IMR-90 (cell line): ENCODE data around the gene DNTT. TPM values are rescaled to one million over a fixed set of nuclear protein-coding genes. Genes with fewer than 3 reads are reported as not detected.

ENCODE experiments used
- ATAC-seq: fragments of 200-7000 bp; cut with Tn5 transposase; 2 replicates; pipeline ENCODE4 v1.9.1; 2020; ENCODE audit warnings: low read depth, mild to moderate bottlenecking, moderate library complexity
- BruUV-seq: library from RNA; stranded (reverse); fragments of 400-500 nt; replicated peaks from 2 replicates; lab custom pipeline; 2021; lab: Mats Ljungman, UMichigan
- CTCF ChIA-PET: fragments of 300-600 bp; formaldehyde crosslinking; extraction: SDS; loops from one replicate; lab custom pipeline; 2021; ENCODE audit warnings: antibody characterized with exemption; lab: Yijun Ruan, JAX
- POLR2A ChIA-PET: fragments of 300-600 bp; sonication (Branson Sonifier 250); formaldehyde crosslinking; loops from one replicate; lab custom pipeline; 2022; ENCODE audit warnings: antibody characterized with exemption; ENCODE audit not compliant: unreplicated experiment; lab: Charles Lee
- DNase-seq: peaks from one replicate; pipeline ENCODE4 v3.0.0; 2013
- H2AFZ ChIP-seq: replicated peaks from 2 replicates; pipeline ENCODE3; 2013; ENCODE audit warnings: low read length, mild to moderate bottlenecking; ENCODE audit not compliant: poor library complexity
- H2AK5ac ChIP-seq: 2 replicates; pipeline ENCODE4 v1.6.1; 2013; ENCODE audit warnings: low read depth, low read length, inconsistent platforms
- H2AK9ac ChIP-seq: replicated peaks from 2 replicates; pipeline ENCODE3; 2013; ENCODE audit warnings: mild to moderate bottlenecking, low read depth, low read length, moderate library complexity; ENCODE audit not compliant: poor library complexity
- H2BK120ac ChIP-seq: 2 replicates; pipeline ENCODE4 v1.6.1; 2013; ENCODE audit warnings: low read depth, low read length, inconsistent platforms
- H2BK15ac ChIP-seq: 3 replicates; pipeline ENCODE4 v1.6.1; 2013; ENCODE audit warnings: low read depth, low read length, inconsistent platforms
- H2BK20ac ChIP-seq: 2 replicates; pipeline ENCODE4 v1.6.1; 2013; ENCODE audit warnings: low read depth, mild to moderate bottlenecking, inconsistent platforms, low read length, moderate library complexity
- H2BK5ac ChIP-seq: 2 replicates; pipeline ENCODE4 v1.6.1; 2013; ENCODE audit warnings: mild to moderate bottlenecking, low read depth, low read length, inconsistent platforms; ENCODE audit not compliant: poor library complexity, severe bottlenecking
- H3K14ac ChIP-seq: replicated peaks from 2 replicates; pipeline ENCODE4 v1.6.1; 2013; ENCODE audit warnings: low read depth, low read length, inconsistent platforms
- H3K18ac ChIP-seq: 2 replicates; pipeline ENCODE4 v1.6.1; 2013; ENCODE audit warnings: low read depth, low read length, control low read depth
- H3K23ac ChIP-seq: 2 replicates; pipeline ENCODE4 v1.6.1; 2013; ENCODE audit warnings: low read depth, low read length, inconsistent platforms
- H3K27ac ChIP-seq: 2 replicates; pipeline ENCODE4 v1.5.1; 2013; ENCODE audit warnings: mild to moderate bottlenecking, control low read depth, low read length; ENCODE audit not compliant: insufficient read depth
- H3K27me3 ChIP-seq: 2 replicates; pipeline ENCODE4 v1.6.1; 2013; ENCODE audit warnings: low read length; ENCODE audit not compliant: control insufficient read depth, insufficient read depth
- H3K36me3 ChIP-seq: 2 replicates; pipeline ENCODE4 v1.6.1; 2013; ENCODE audit warnings: low read length, mixed read lengths; ENCODE audit not compliant: control insufficient read depth, insufficient read depth
- H3K4ac ChIP-seq: 2 replicates; pipeline ENCODE4 v1.6.1; 2013; ENCODE audit warnings: low read depth, low read length, inconsistent platforms
- H3K4me1 ChIP-seq: 2 replicates; pipeline ENCODE4 v1.6.1; 2013; ENCODE audit warnings: low read length, mixed read lengths; ENCODE audit not compliant: control insufficient read depth, insufficient read depth
- H3K4me2 ChIP-seq: 2 replicates; pipeline ENCODE4 v1.6.1; 2013; ENCODE audit warnings: low read depth, mild to moderate bottlenecking, control low read depth, low read length, moderate library complexity
- H3K4me3 ChIP-seq: 2 replicates; pipeline ENCODE4 v1.5.1; 2013; ENCODE audit warnings: low read depth, mild to moderate bottlenecking, control low read depth, low read length, moderate library complexity; ENCODE audit not compliant: insufficient read depth
- H3K56ac ChIP-seq: 2 replicates; pipeline ENCODE4 v1.6.1; 2013; ENCODE audit warnings: low read length, inconsistent platforms; ENCODE audit not compliant: insufficient read depth; ENCODE audit errors: extremely low read depth
- H3K79me1 ChIP-seq, 2 experiments: 2 replicates each; pipeline ENCODE4 v1.6.1; 2013; ENCODE audit warnings: low read length in 2 of 2, inconsistent platforms in 1 of 2, low read depth in 1 of 2
- H3K9ac ChIP-seq: 2 replicates; pipeline ENCODE4 v1.6.1; 2013; ENCODE audit warnings: low read depth, low read length, control low read depth
- H3K9me1 ChIP-seq: 2 replicates; pipeline ENCODE4 v1.6.1; 2013; ENCODE audit warnings: low read length, inconsistent platforms; ENCODE audit not compliant: insufficient read depth
- H3K9me3 ChIP-seq: 2 replicates; pipeline ENCODE4 v1.6.1; 2013; ENCODE audit warnings: low read length; ENCODE audit not compliant: control insufficient read depth, insufficient read depth
- H4K20me1 ChIP-seq: 2 replicates; pipeline ENCODE4 v1.6.1; 2013; ENCODE audit warnings: low read length, inconsistent platforms; ENCODE audit not compliant: insufficient read depth
- H4K5ac ChIP-seq: 2 replicates; pipeline ENCODE4 v1.6.1; 2013; ENCODE audit warnings: mild to moderate bottlenecking, low read depth, low read length, control low read depth
- H4K8ac ChIP-seq, 2 experiments: 2 replicates each; pipeline ENCODE4 v1.6.1; 2013; ENCODE audit warnings: low read depth in 2 of 2, low read length in 2 of 2, control low read depth in 1 of 2, inconsistent platforms in 1 of 2
- H4K91ac ChIP-seq: 2 replicates; pipeline ENCODE4 v1.6.1; 2013; ENCODE audit warnings: low read depth, low read length, inconsistent platforms; ENCODE audit not compliant: insufficient read depth
- BHLHE40 ChIP-seq: fragments of 150-350 bp; IDR thresholded peaks from 2 replicates; pipeline ENCODE4 v1.6.1; 2016; ENCODE audit warnings: mild to moderate bottlenecking, low read depth, low read length
- CEBPB ChIP-seq: IDR thresholded peaks from 2 replicates; pipeline ENCODE4 v1.6.1; 2012; ENCODE audit warnings: low read depth, low read length, improper control_type of control experiment
- CHD1 ChIP-seq: IDR thresholded peaks from 2 replicates; pipeline ENCODE4 v1.6.1; 2012; ENCODE audit warnings: low read depth, low read length, improper control_type of control experiment
- ELK1 ChIP-seq: fragments of 150-350 bp; IDR thresholded peaks from 2 replicates; pipeline ENCODE4 v1.6.1; 2016; ENCODE audit warnings: low read depth, mild to moderate bottlenecking, low read length, moderate library complexity, borderline replicate concordance
- FOS ChIP-seq: fragments of 150-350 bp; IDR thresholded peaks from 2 replicates; pipeline ENCODE4 v1.6.1; 2016; ENCODE audit warnings: low read depth, low read length
- MAFK ChIP-seq: IDR thresholded peaks from 2 replicates; pipeline ENCODE4 v1.6.1; 2012; ENCODE audit warnings: low read depth, low read length, improper control_type of control experiment
- MAZ ChIP-seq: IDR thresholded peaks from 2 replicates; pipeline ENCODE4 v1.6.1; 2012; ENCODE audit warnings: low read depth, mild to moderate bottlenecking, low read length, improper control_type of control experiment, moderate library complexity, borderline replicate concordance
- MXI1 ChIP-seq: IDR thresholded peaks from 2 replicates; pipeline ENCODE4 v1.6.1; 2012; ENCODE audit warnings: low read depth, mild to moderate bottlenecking, low read length, moderate library complexity, borderline replicate concordance
- NFE2L2 ChIP-seq: fragments of 150-350 bp; IDR thresholded peaks from 2 replicates; pipeline ENCODE4 v1.6.1; 2016; ENCODE audit warnings: low read depth, mild to moderate bottlenecking, low read length
- POLR2A ChIP-seq: IDR thresholded peaks from 2 replicates; pipeline ENCODE4 v1.6.1; 2012; ENCODE audit warnings: mild to moderate bottlenecking, low read depth, low read length
- RAD21 ChIP-seq: IDR thresholded peaks from 2 replicates; pipeline ENCODE4 v1.6.1; 2012; ENCODE audit warnings: low read length, improper control_type of control experiment
- RCOR1 ChIP-seq: IDR thresholded peaks from 2 replicates; pipeline ENCODE4 v1.6.1; 2012; ENCODE audit warnings: mild to moderate bottlenecking, low read length, improper control_type of control experiment; ENCODE audit not compliant: insufficient replicate concordance
- RFX5 ChIP-seq: IDR thresholded peaks from 2 replicates; pipeline ENCODE4 v1.8.0; 2012; ENCODE audit warnings: low read depth, mild to moderate bottlenecking, low read length, moderate library complexity
- SMC3 ChIP-seq: fragments of 150-350 bp; IDR thresholded peaks from 2 replicates; pipeline ENCODE4 v1.6.1; 2016; ENCODE audit warnings: low read depth, mild to moderate bottlenecking, antibody characterized with exemption, low read length, moderate library complexity
- dilution Hi-C: fragments of 300-500 bp; cut with HindIII; formaldehyde crosslinking; loops from one replicate; pipeline ENCODE4 v1.14.3; 2018; ENCODE audit warnings: low sequenced_read_pairs; ENCODE audit not compliant: unreplicated experiment
- in situ Hi-C: fragments of 300-500 bp; cut with MboI; formaldehyde crosslinking; loops from 3 replicates; pipeline ENCODE4 v1.14.3; 2019; ENCODE audit warnings: low sequenced_read_pairs, inconsistent platforms, mixed read lengths
- intact Hi-C: fragments of 100-400 bp; cut with micrococcal nuclease; formaldehyde crosslinking; loops from 2 replicates; pipeline ENCODE4 v1.10.0; 2022
- polyA plus RNA-seq, 3 experiments: library from polyadenylated mRNA; depleted of rRNA; stranded (reverse); fragments of >200 nt; gene quantifications; 2 replicates each; pipeline ENCODE4 v1.2.3, GENCODE V29; 2012; ENCODE audit warnings: low replicate concordance in 1 of 3
- total RNA-seq: library from RNA; depleted of rRNA; stranded (reverse); fragments of >200 nt; gene quantifications from 2 replicates; pipeline ENCODE4 v1.2.3, GENCODE V29; 2012
- TF ChIP-seq, protein P1 (sequence below): conservative IDR thresholded peaks from 2 replicates; pipeline ENCODE4 v1.5.1; 2012; ENCODE audit warnings: mild to moderate bottlenecking, low read depth, low read length, improper control_type of control experiment
- TF ChIP-seq, protein P2 (sequence below): fragments of 150-350 bp; IDR thresholded peaks from 2 replicates; pipeline ENCODE4 v1.6.1; 2017; ENCODE audit warnings: mild to moderate bottlenecking, antibody characterized with exemption, low read length, low read depth

Gene DNTT
- total and polyA plus RNA-seq, 2 of the 4 experiments (the other 2 are of a cell fraction), result not detected

- H3K9ac ChIP-seq, result no peak overlapping the region
- H2AFZ ChIP-seq, result no peak overlapping the region
- peaks cover 3% of the 10 kb centered on the region; the same call in 1 of the 2 replicates for H3K27me3 ChIP-seq
- H4K5ac ChIP-seq, result no peak overlapping the region
- no peak overlapping the region for H3K4me3 ChIP-seq
- intact Hi-C loops, result no loop called here
- no peaks in the 10 kb centered on the region for H4K20me1 ChIP-seq
- no peak overlapping the region for H3K4ac ChIP-seq
- H3K79me1 ChIP-seq, result no peaks in the 10 kb centered on the region
- no peak overlapping the region for H3K18ac ChIP-seq
- dilution Hi-C loops, result no loop called here
- no peak overlapping the region for H3K4me2 ChIP-seq
- DNase-seq (no peak), ATAC-seq (no peak)
- ChIA-PET CTCF (no interaction called here), POLR2A (no interaction called here)
- no peaks in the 10 kb centered on the region for H3K4me1 ChIP-seq
- no peak overlapping the region for H2BK20ac ChIP-seq
- H2BK120ac ChIP-seq, result no peak overlapping the region
- H3K56ac ChIP-seq, result no peak overlapping the region
- no peak overlapping the region for H2AK5ac ChIP-seq
- no peak overlapping the region for H4K91ac ChIP-seq
- in situ Hi-C loops, result no loop called here
- H3K14ac ChIP-seq, result no peak overlapping the region
- no peak overlapping the region for H3K27ac ChIP-seq
- no peaks in the 10 kb centered on the region for H3K9me3 ChIP-seq
- H2AK9ac ChIP-seq, result no peak overlapping the region
- H3K23ac ChIP-seq, result no peak overlapping the region
- H4K8ac ChIP-seq, result no peak overlapping the region
- no peak overlapping the region for H2BK15ac ChIP-seq
- TF ChIP-seq, protein P1, sequence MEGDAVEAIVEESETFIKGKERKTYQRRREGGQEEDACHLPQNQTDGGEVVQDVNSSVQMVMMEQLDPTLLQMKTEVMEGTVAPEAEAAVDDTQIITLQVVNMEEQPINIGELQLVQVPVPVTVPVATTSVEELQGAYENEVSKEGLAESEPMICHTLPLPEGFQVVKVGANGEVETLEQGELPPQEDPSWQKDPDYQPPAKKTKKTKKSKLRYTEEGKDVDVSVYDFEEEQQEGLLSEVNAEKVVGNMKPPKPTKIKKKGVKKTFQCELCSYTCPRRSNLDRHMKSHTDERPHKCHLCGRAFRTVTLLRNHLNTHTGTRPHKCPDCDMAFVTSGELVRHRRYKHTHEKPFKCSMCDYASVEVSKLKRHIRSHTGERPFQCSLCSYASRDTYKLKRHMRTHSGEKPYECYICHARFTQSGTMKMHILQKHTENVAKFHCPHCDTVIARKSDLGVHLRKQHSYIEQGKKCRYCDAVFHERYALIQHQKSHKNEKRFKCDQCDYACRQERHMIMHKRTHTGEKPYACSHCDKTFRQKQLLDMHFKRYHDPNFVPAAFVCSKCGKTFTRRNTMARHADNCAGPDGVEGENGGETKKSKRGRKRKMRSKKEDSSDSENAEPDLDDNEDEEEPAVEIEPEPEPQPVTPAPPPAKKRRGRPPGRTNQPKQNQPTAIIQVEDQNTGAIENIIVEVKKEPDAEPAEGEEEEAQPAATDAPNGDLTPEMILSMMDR, result no peak
- no peak for TF ChIP-seq RCOR1
- no peak for TF ChIP-seq MAFK
- TF ChIP-seq POLR2A, result no peak
- no peak for TF ChIP-seq MAZ
- TF ChIP-seq, protein P2, sequence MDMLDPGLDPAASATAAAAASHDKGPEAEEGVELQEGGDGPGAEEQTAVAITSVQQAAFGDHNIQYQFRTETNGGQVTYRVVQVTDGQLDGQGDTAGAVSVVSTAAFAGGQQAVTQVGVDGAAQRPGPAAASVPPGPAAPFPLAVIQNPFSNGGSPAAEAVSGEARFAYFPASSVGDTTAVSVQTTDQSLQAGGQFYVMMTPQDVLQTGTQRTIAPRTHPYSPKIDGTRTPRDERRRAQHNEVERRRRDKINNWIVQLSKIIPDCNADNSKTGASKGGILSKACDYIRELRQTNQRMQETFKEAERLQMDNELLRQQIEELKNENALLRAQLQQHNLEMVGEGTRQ, result no peak
- no peak for TF ChIP-seq CHD1
- TF ChIP-seq SMC3, result no peak
- no peak for TF ChIP-seq MXI1
- no peak for TF ChIP-seq RAD21
- TF ChIP-seq NFE2L2, result no peak
- TF ChIP-seq ELK1, result no peak
- no peak for TF ChIP-seq CEBPB
- TF ChIP-seq BHLHE40, result no peak
- no peak for TF ChIP-seq RFX5
- no peak for TF ChIP-seq FOS
- no peaks in the 10 kb centered on the region for H3K9me1 ChIP-seq
- H2BK5ac ChIP-seq, result no peak overlapping the region
- no TSS peak for BruUV-seq
- no peaks in the 10 kb centered on the region for H3K36me3 ChIP-seq
Observed at GRCh38 chr10:96352027-96352426, 47.8 kb downstream of the DNTT start.
